Activated naive CD4-positive, alpha-beta T cell treated with anti-CD3 and anti-CD28 coated beads, Interleukin-2, amount 50 U/mL, for 72 hours (primary cell): ENCODE measurements around the gene OLFML3. TPM values are rescaled to one million over a fixed set of nuclear protein-coding genes. Genes with fewer than 3 reads are reported as not detected.
A peak's percentile ranks its signal among the peaks of the same experiment; 100 is the strongest.
"Not testable (repeated sequence)": the region's sequence is repeated elsewhere in the genome, so short reads cannot be mapped to it uniquely, and the experiment has no call there.

ENCODE experiments used
- ATAC-seq, 2 donors: fragments of 150-1000 bp; cut with Tn5 transposase; 2 replicates each; pipeline ENCODE4 v1.10.0; 2021; ENCODE audit warnings: mild to moderate bottlenecking in 2 of 2, moderate library complexity in 2 of 2
- DNase-seq, 2 donors: peaks; one replicate each; pipeline ENCODE4 v3.0.0; 2021 to 2022; ENCODE audit warnings: low spot score in 2 of 2
- H3K27ac Mint-ChIP-seq, 2 donors: one replicate each; pipeline ENCODE4 v1.8.0; 2022; ENCODE audit warnings: mild to moderate bottlenecking in 2 of 2, mixed read lengths in 2 of 2
- H3K36me3 Mint-ChIP-seq, 2 donors: one replicate each; pipeline ENCODE4 v1.8.0; 2022; ENCODE audit warnings: mixed read lengths in 2 of 2
- H3K9me3 Mint-ChIP-seq, 2 donors: one replicate each; pipeline ENCODE4 v1.8.0; 2022; ENCODE audit warnings: mixed read lengths in 2 of 2
- total RNA-seq, 2 donors: library from RNA; stranded (reverse); gene quantifications; one replicate each; pipeline ENCODE4 v1.2.3, GENCODE V29; 2022

The OLFML3 gene
- total RNA-seq, 2 donors from 2014 or later, result 0.33 to 0.64 TPM

- ATAC-seq (peak in 1 of 2 donors; percentile 54), DNase-seq (no peak)
- H3K27ac Mint-ChIP-seq, result peak overlapping the region; percentile 69 to 87
- H3K36me3 Mint-ChIP-seq, result peaks cover 8 to 24% of the 10 kb centered on the region in 2 donors
- peaks cover 0 to 3% of the 10 kb centered on the region in 2 donors for H3K9me3 Mint-ChIP-seq
Observed at GRCh38 chr1:113946112-113946511, 33.2 kb upstream of the OLFML3 start.

- peaks cover 0 to 3% of the 10 kb centered on the region in 2 donors for H3K9me3 Mint-ChIP-seq
- H3K36me3 Mint-ChIP-seq, result peaks cover 8 to 30% of the 10 kb centered on the region in 2 donors
- DNase-seq, result no peak
- H3K27ac Mint-ChIP-seq, result peak overlapping the region in 1 of 2 donors; percentile 87
- peak; percentile 42 to 63 for ATAC-seq
Observed at GRCh38 chr1:113946678-113947387, 32.4 kb upstream of the OLFML3 start.

GRCh38 chr1:113947388-113948107, 31.7 kb upstream of the OLFML3 start:
- Mint-ChIP-seq H3K36me3 (peaks cover 8 to 30% of the 10 kb centered on the region in 2 donors), H3K27ac (peak overlapping the region; percentile 81 to 87), H3K9me3 (peaks cover 0 to 3% of the 10 kb centered on the region in 2 donors)
- DNase-seq (no peak), ATAC-seq (peak; percentile 15 to 32)

GRCh38 chr1:113948151-113948550, 31.1 kb upstream of the OLFML3 start:
- Mint-ChIP-seq H3K36me3 (peaks cover 7 to 27% of the 10 kb centered on the region in 2 donors), H3K27ac (peak overlapping the region; percentile 84 to 87)
- not testable (repeated sequence) for DNase-seq, H3K9me3 Mint-ChIP-seq, ATAC-seq

DNA sequence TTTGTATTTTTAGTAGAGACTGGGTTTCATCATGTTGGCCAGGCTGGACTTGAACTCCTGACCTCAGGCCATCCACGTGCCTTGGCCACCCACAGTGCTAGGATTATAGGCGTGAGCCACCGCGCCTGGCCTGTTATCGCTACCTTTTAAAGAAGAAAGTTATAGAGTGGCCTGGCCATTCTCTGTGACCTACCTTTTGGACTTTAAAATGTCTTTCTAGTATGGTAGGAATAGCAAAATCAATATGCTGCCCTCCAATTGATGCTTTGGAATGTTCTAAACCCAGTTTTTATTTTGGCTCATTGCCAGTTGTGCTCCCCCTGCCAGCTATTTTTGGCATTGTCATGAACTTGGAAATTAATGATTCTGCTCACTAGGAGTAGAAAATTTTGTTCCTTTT, 30.3 kb upstream of the OLFML3 start:
- Mint-ChIP-seq H3K27ac (peak overlapping the region; percentile 84 to 87), H3K36me3 (peaks cover 4 to 24% of the 10 kb centered on the region in 2 donors), H3K9me3 (no peaks in the 10 kb centered on the region)
- no peak for DNase-seq
- ATAC-seq, result no peak

GRCh38 chr1:113950908-113951307, 28.4 kb upstream of the OLFML3 start:
- no peaks in the 10 kb centered on the region for H3K9me3 Mint-ChIP-seq
- ATAC-seq, result peak in 1 of 2 donors; percentile 32
- no peak for DNase-seq
- no peak overlapping the region for H3K27ac Mint-ChIP-seq
- H3K36me3 Mint-ChIP-seq, result peaks cover 5 to 20% of the 10 kb centered on the region in 2 donors

DNA sequence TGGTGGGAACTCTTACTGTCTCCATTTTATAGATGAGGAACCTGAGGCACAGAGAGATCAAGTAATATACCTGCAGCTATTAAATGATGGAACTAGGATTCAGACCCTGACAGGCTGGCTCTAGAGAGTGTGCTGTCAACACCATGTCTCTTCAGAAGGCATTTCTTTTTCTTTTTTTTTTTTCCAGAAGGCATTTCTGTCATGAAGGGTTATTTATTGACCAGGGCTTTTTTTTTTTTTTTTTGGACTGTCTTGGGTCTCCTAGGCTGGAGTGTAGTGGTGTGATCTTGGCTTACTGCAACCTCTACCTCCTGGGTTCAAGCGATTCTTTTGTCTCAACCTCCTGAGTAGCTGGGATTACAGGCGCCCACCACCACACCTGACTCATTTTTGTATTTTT, 27.6 kb upstream of the OLFML3 start:
- no peak for DNase-seq
- Mint-ChIP-seq H3K36me3 (peaks cover 5 to 26% of the 10 kb centered on the region in 2 donors), H3K27ac (no peak overlapping the region), H3K9me3 (no peaks in the 10 kb centered on the region)
- no peak for ATAC-seq

DNA sequence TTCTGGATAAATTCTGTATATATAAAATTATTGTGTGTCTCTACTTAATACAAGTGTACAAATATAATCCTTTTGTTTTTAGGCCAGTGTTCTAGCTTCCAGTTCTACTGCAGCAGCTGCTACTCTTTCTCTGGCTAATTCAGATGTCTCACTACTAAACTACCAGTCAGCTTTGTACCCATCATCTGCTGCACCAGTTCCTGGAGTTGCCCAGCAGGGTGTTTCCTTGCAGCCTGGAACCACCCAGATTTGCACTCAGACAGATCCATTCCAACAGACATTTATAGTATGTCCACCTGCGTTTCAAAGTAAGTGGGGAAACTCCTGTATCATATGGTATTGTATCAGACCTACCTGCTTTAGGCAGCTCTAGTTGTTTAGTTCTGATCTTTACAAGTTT, 21.3 kb upstream of the OLFML3 start:
- Mint-ChIP-seq H3K9me3 (no peaks in the 10 kb centered on the region), H3K36me3 (peaks cover 10 to 19% of the 10 kb centered on the region in 2 donors), H3K27ac (no peak overlapping the region)
- DNase-seq, result no peak
- ATAC-seq, result no peak

- no peak overlapping the region for H3K27ac Mint-ChIP-seq
- ATAC-seq (no peak), DNase-seq (no peak)
- H3K36me3 Mint-ChIP-seq, result peaks cover 14 to 25% of the 10 kb centered on the region in 2 donors
- H3K9me3 Mint-ChIP-seq, result no peaks in the 10 kb centered on the region
Observed at GRCh38 chr1:113958691-113959090, 20.6 kb upstream of the OLFML3 start.

DNA sequence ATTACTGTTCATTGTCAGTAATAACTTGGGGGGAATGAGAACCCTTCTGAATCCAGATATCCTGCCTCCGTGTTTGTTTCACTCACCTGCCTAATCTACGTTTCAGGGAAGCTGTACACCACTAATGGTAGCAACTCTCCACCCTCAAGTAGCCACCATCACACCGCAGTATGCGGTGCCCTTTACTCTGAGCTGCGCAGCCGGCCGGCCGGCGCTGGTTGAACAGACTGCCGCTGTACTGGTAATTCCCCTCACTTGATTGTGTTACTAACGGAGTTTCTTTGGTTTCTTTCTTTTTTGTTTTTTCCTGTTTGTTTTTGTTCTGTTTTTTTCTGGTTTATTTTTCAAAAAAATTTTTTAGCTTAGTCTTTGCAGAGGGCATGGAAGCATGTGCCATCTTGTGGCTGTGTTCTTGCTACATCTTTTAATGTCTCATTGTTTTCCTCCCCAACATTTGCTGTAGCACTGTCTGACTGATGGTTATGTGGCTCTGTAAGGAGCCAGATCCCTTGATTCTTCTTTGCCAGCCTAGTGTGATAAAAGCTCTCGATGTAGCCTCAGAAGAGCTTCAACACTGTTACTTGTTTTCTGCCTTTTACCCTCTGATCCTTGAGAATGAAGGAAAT, 15.9 kb upstream of the OLFML3 start:
- Mint-ChIP-seq H3K9me3 (no peaks in the 10 kb centered on the region), H3K36me3 (peaks cover 19 to 27% of the 10 kb centered on the region in 2 donors), H3K27ac (peak overlapping the region in 1 of 2 donors; percentile 12)
- no peak for DNase-seq
- no peak for ATAC-seq

GRCh38 chr1:113965703-113966412, 13.4 kb upstream of the OLFML3 start:
- Mint-ChIP-seq H3K36me3 (peaks cover 28 to 33% of the 10 kb centered on the region in 2 donors), H3K27ac (peak overlapping the region in 1 of 2 donors; percentile 39), H3K9me3 (no peaks in the 10 kb centered on the region)
- no peak for DNase-seq
- ATAC-seq, result no peak

- H3K36me3 Mint-ChIP-seq, result peaks cover 20 to 21% of the 10 kb centered on the region in 2 donors
- H3K9me3 Mint-ChIP-seq, result no peaks in the 10 kb centered on the region
- DNase-seq, result no peak
- peak overlapping the region; percentile 37 to 69 for H3K27ac Mint-ChIP-seq
- ATAC-seq, result no peak
Observed at GRCh38 chr1:113972954-113973353, 6.3 kb upstream of the OLFML3 start.

- ATAC-seq, result peak; percentile 77 to 84
- Mint-ChIP-seq H3K36me3 (peaks cover 6 to 8% of the 10 kb centered on the region in 2 donors), H3K27ac (peak overlapping the region; percentile 20 to 81), H3K9me3 (no peaks in the 10 kb centered on the region)
- no peak for DNase-seq
Observed at GRCh38 chr1:113975211-113975895, 3.9 kb upstream of the OLFML3 start.

- Mint-ChIP-seq H3K9me3 (no peaks in the 10 kb centered on the region), H3K36me3 (peaks cover 6 to 8% of the 10 kb centered on the region in 2 donors), H3K27ac (peak overlapping the region in 1 of 2 donors; percentile 20)
- no peak for ATAC-seq
- DNase-seq, result no peak
Observed at GRCh38 chr1:113976609-113977278, 2.5 kb upstream of the OLFML3 start.

- DNase-seq (no peak), ATAC-seq (no peak)
- Mint-ChIP-seq H3K9me3 (no peaks in the 10 kb centered on the region), H3K36me3 (peaks cover 0 to 6% of the 10 kb centered on the region in 2 donors), H3K27ac (no peak overlapping the region)
Observed at GRCh38 chr1:113977906-113978305, 1.4 kb upstream of the OLFML3 start.
